RWPE2 (cell line): Measurements from ENCODE around the gene CD53.

ENCODE experiments used
- ATAC-seq: fragments of 200-7000 bp; cut with Tn5 transposase; 3 replicates; pipeline ENCODE4 v1.9.1; 2021; ENCODE audit warnings: low read depth
- DNase-seq: peaks from one replicate; pipeline ENCODE4 v3.0.0-alpha.2; 2020; ENCODE audit warnings: low spot score
- H3K27ac ChIP-seq: fragments of 450-650 bp; 2 replicates; pipeline ENCODE4 v1.5.1; 2017; ENCODE audit warnings: mild to moderate bottlenecking; ENCODE audit not compliant: poor library complexity, severe bottlenecking
- H3K27me3 ChIP-seq: fragments of 250-450 bp; sonication (Bioruptor Pico); 2 replicates; pipeline ENCODE4 v1.5.1; 2021; ENCODE audit warnings: mild to moderate bottlenecking, moderate library complexity; ENCODE audit not compliant: insufficient read depth, poor library complexity, severe bottlenecking
- H3K36me3 ChIP-seq: fragments of 250-450 bp; sonication (Bioruptor Pico); 2 replicates; pipeline ENCODE4 v1.5.1; 2020; ENCODE audit warnings: low read depth, mild to moderate bottlenecking, moderate library complexity
- H3K4me1 ChIP-seq: fragments of 250-450 bp; sonication (Bioruptor Pico); 2 replicates; pipeline ENCODE4 v1.5.1; 2021; ENCODE audit warnings: mild to moderate bottlenecking, moderate library complexity; ENCODE audit not compliant: insufficient read depth, poor library complexity, severe bottlenecking
- H3K4me3 ChIP-seq: fragments of 250-450 bp; sonication (Bioruptor Pico); 2 replicates; pipeline ENCODE4 v1.5.1; 2021; ENCODE audit warnings: mild to moderate bottlenecking, moderate library complexity; ENCODE audit not compliant: severe bottlenecking
- H3K9me3 ChIP-seq: fragments of 250-450 bp; sonication (Bioruptor Pico); 2 replicates; pipeline ENCODE4 v1.5.1; 2021; ENCODE audit warnings: mild to moderate bottlenecking, moderate library complexity; ENCODE audit not compliant: severe bottlenecking
- TF ChIP-seq, protein P1 (sequence below): fragments of 450-650 bp; IDR thresholded peaks from one replicate; pipeline ENCODE4 v1.5.1; 2017; ENCODE audit warnings: mild to moderate bottlenecking, moderate library complexity; ENCODE audit not compliant: poor library complexity, severe bottlenecking

Gene CD53

DNA sequence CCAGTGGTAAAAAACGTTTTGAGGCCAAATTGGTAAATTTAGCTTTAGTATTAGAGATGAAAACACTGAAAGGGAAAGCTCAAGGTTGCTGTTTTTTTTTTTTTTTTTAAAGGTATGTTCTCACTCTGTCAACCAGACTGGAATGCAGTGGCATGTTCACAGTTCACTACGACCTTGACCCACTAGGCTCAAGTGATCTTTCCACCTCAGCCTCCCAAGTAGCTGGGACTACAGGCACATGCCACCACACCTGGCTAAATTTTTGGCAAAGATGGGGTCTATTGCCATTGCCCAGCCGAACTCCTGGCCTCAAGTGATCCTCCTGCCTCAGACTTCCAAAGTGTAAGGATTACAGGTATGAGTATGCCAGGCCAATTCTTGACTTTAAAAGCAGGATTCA, 71.9 kb downstream of the CD53 start:
- TF ChIP-seq, protein P1, sequence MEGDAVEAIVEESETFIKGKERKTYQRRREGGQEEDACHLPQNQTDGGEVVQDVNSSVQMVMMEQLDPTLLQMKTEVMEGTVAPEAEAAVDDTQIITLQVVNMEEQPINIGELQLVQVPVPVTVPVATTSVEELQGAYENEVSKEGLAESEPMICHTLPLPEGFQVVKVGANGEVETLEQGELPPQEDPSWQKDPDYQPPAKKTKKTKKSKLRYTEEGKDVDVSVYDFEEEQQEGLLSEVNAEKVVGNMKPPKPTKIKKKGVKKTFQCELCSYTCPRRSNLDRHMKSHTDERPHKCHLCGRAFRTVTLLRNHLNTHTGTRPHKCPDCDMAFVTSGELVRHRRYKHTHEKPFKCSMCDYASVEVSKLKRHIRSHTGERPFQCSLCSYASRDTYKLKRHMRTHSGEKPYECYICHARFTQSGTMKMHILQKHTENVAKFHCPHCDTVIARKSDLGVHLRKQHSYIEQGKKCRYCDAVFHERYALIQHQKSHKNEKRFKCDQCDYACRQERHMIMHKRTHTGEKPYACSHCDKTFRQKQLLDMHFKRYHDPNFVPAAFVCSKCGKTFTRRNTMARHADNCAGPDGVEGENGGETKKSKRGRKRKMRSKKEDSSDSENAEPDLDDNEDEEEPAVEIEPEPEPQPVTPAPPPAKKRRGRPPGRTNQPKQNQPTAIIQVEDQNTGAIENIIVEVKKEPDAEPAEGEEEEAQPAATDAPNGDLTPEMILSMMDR: no peak
- no peak for ATAC-seq
- H3K4me1 ChIP-seq: no peaks in the 10 kb centered on the region
- H3K9me3 ChIP-seq: peaks cover 3% of the 10 kb centered on the region
- H3K27me3 ChIP-seq: no peaks in the 10 kb centered on the region
- H3K27ac ChIP-seq: no peak overlapping the region
- peaks cover 24% of the 10 kb centered on the region for H3K36me3 ChIP-seq
- no peak for DNase-seq
- H3K4me3 ChIP-seq: no peak overlapping the region

- Histone ChIP-seq H3K27me3 (no peaks in the 10 kb centered on the region), H3K4me1 (no peaks in the 10 kb centered on the region)
These were observed 72.7 kb downstream of the CD53 start for GRCh38 chr1:110945626-110946025.

DNA sequence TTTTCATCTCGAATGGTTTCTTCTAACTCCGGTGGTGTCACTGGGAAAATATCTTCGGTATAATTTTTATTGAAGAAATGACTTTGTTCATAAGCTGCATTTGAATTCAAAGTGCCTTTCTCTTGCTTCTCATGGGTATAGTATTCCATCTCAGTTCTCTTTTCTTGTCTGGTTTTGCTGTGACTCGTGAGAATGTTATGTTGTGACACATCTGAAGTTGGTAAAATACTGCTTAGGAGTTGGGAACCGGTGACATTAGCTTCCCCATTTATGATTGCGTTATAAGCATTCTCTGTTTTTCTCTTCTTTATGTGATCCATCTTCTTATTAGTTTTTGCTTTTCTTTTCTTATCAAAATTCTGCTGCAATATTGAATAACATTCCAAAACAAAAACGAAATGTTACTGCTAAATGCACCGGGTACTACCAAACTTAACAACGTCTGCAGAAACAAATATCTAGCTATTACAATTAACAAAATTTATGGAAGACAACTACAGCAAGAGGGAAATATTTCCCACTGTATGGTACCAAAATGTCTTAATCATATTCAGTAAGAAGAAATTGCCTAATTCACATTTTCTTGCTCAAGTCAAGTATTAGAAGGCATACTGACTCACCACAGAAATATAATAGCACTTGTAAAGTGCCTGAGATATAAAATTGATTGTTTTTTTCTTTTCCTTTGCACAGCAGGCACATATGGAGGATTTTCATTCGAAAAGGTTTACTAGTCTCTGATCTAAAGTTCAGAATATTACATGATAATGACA, 75.3 kb downstream of the CD53 start:
- DNase-seq: no peak
- Histone ChIP-seq H3K4me1 (no peaks in the 10 kb centered on the region), H3K27ac (no peak overlapping the region)

More at GRCh38 chr1:110945626-110946025, 72.7 kb downstream of the CD53 start:
- no peak for ATAC-seq
- H3K4me3 ChIP-seq: no peak overlapping the region
- no peak for DNase-seq
- H3K9me3 ChIP-seq: no peaks in the 10 kb centered on the region
- H3K27ac ChIP-seq: no peak overlapping the region
- TF ChIP-seq, protein P1: no peak
- H3K36me3 ChIP-seq: peaks cover 31% of the 10 kb centered on the region

More for the DNA sequence above, 75.3 kb downstream of the CD53 start:
- TF ChIP-seq, protein P1: no peak
- Histone ChIP-seq H3K4me3 (no peak overlapping the region), H3K27me3 (no peaks in the 10 kb centered on the region), H3K9me3 (no peaks in the 10 kb centered on the region), H3K36me3 (peaks cover 52% of the 10 kb centered on the region)
- no peak for ATAC-seq
